H1 (cell line): ENCODE results near the gene CNRIP1. TPM values are rescaled to one million over a fixed set of nuclear protein-coding genes. Genes with fewer than 3 reads are reported as not detected.

ENCODE experiments used
- CHD7 ChIP-seq: fragments of 300-600 bp; sonication (generic); IDR thresholded peaks from 2 replicates; pipeline ENCODE4 v1.7.1; 2012; ENCODE audit warnings: low read length, moderate library complexity, mild to moderate bottlenecking, inconsistent platforms; ENCODE audit not compliant: insufficient replicate concordance
- CTBP2 ChIP-seq: IDR thresholded peaks from 2 replicates; pipeline ENCODE4 v1.7.0; 2011; ENCODE audit warnings: borderline replicate concordance, mild to moderate bottlenecking, moderate library complexity, mixed read lengths, low read length; ENCODE audit not compliant: insufficient read depth, insufficient read length
- EZH2 ChIP-seq: fragments of 200-600 bp; sonication (generic); IDR thresholded peaks from 2 replicates; pipeline ENCODE4 v1.7.1; 2012; ENCODE audit warnings: low read depth, mild to moderate bottlenecking, moderate library complexity, low read length, inconsistent platforms; ENCODE audit not compliant: severe bottlenecking
- KDM4A ChIP-seq: IDR thresholded peaks from one replicate; pipeline ENCODE4 v1.7.1; 2012; ENCODE audit warnings: low read depth, mild to moderate bottlenecking, moderate library complexity, low read length, inconsistent platforms; ENCODE audit not compliant: severe bottlenecking
- TCF12 ChIP-seq: IDR thresholded peaks from 2 replicates; pipeline ENCODE4 v1.6.1; 2011; ENCODE audit warnings: low read depth, mild to moderate bottlenecking, low read length
- YY1 ChIP-seq: IDR thresholded peaks from 2 replicates; pipeline ENCODE4 v1.6.1; 2011; ENCODE audit warnings: low read depth, mild to moderate bottlenecking, low read length
- polyA plus RNA-seq, 7 experiments: library from polyadenylated mRNA; depleted of rRNA in 3 of 7; stranded (reverse) in 5 of 7; unstranded in 2 of 7; fragments of >200 nt in 5 of 7; fragments of 200-250 nt in 2 of 7; gene quantifications; 1 replicate in 5 of 7; 2 replicates in 1 of 7; 4 replicates in 1 of 7; pipeline versions ENCODE4 v1.2.1 to v1.2.3, GENCODE V29; 2011 to 2013; ENCODE audit warnings: missing spikeins in 2 of 7, mixed read lengths in 2 of 7
- total RNA-seq: library from RNA; stranded (reverse); fragmentation: NEBNext Ultra II Directional; extraction: Animal tissue kit (Norgen Biotek cat#: 25700); gene quantifications from 2 replicates; pipeline ENCODE4 v1.2.1, GENCODE V29; 2021

Gene CNRIP1
- total and polyA plus RNA-seq, 2 of the 8 experiments (the other 6 are each of a cell fraction or from before 2014, with no cell fraction given): 4.6 to 7.0 TPM

- TF ChIP-seq KDM4A (no peak), TCF12 (no peak), CHD7 (no peak), EZH2 (no peak), CTBP2 (no peak), YY1 (no peak)
- TF ChIP-seq, all 59 proteins: peak for 0
Observed at GRCh38 chr2:68366083-68366560, 46.4 kb upstream of the CNRIP1 start (continued).
